GM19452 (cell line): Measurements from ENCODE around the gene POU2F1.
"Not testable (repeated sequence)": the region's sequence is repeated elsewhere in the genome, so short reads cannot be mapped to it uniquely, and the experiment has no call there.

Experiments used
- ATAC-seq: cut with Tn5 transposase; IDR thresholded peaks from one replicate; pipeline ENCODE4 v1.9.1; 2021; ENCODE audit not compliant: unreplicated experiment

Gene POU2F1

DNA sequence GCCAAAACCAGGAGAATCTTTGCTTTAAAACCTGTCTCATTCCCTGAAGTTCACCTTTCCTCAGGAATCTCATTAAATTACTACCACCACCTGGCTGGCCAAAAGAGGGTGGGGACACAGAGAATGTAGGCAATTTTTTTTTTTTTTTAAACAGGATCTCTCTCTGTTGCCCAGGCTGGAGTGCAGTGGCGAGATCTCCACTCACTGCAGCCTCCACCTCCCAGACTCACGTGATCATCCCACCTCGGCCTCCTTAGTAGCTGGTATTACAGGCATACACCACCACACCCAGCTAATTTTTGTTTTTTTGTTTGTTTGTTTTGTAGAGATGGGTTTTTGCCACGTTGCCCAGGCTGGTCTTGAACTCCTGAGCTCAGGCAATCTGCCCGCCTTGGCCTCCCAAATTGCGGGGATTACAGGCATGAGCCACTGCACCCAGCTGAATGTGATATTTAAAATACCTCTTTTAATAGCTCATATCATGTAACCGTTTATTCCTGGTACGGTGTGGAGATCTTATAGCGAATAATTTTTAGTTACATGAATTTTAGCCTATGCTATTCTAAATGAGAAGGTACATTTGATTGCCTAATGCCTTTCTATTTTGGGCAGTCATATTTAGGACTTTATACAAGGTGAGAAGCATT is 84.5 kb downstream of the POU2F1 start:
- no peak for ATAC-seq

GRCh38 chr1:167305706-167306277 is 85.1 kb downstream of the POU2F1 start:
- no peak for ATAC-seq

DNA sequence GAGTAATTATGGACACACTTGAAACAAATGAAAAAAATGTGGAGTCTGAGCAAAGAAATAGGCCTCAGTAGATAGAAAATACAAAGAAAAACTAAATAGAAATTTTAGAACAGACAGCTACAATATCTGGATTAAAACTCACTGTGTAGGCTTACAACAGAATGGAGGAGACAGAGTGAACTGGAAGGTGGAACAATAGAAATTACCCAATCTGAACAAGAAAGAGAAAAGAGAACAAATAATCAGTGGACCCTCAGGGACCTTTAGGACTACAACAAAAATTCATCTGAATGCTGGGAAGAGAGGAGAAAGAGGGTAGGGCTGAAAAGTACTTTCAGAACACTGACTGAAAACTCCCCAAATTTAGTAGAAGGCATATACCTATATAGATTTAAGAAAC is 90.0 kb downstream of the POU2F1 start:
- no peak for ATAC-seq

DNA sequence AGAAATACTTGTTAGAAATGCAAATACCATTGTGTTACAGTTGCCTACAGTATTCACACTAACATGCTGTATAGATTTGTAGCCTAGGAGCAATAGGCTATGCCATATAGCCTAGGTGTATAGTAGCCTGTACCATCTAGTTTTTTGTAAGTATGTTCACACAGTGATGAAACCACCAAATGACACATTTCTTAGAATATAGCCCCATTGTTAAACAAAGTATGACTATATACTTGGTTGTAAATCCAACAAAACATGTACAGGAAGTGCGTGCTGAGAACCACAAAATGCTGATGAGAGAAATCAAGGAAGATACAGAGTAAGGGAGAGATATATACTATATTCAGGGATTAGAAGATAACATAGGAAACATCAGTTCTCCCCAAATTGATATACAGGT is 92.2 kb downstream of the POU2F1 start:
- no peak for ATAC-seq

- no peak for ATAC-seq
These were observed 94.0 kb downstream of the POU2F1 start for GRCh38 chr1:167314671-167315070.

GRCh38 chr1:167317463-167317862 is 96.8 kb downstream of the POU2F1 start:
- ATAC-seq, result no peak

DNA sequence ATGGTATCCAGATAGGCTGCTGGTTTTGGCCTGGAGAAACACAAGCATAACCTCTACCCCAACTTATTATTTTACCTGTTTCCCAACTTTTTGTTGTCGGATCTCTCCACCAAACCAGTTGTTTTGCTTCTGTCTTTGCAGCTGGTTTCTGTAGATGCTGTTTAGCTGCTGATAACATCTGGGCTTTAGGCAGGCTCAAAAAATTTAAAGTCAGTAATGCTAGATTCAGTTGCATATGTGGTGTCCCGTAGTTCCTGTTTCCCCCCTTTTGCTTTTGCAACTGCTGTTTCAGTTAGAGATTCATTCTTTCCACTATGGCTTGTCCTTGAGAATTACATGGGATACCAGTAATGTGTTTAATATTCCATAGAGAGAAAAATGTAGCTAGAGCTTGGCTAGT is 98.5 kb downstream of the POU2F1 start:
- ATAC-seq, result not testable (repeated sequence)

DNA sequence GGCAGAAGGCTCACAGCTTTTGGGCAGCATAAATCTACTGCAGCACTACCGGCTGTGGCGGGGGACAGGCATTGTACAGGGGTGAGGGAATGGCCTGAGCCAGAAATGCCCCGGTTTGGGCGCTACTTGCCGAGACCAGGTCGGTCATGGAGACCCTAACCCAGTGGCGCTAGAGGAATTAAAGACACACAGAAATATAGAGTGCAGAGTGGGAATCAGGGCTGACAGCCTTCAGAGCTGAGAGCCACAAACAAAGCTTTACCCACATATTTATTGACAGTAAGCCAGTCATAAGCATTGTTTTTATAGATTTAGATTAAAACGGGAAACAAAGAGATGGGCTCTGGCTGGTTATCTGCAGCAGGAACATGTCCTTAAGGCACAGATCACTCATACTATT is 101.8 kb downstream of the POU2F1 start:
- no peak for ATAC-seq

GRCh38 chr1:167325151-167325550 is 104.5 kb downstream of the POU2F1 start:
- no peak for ATAC-seq

- ATAC-seq, result peak; percentile 2
These were observed 107.7 kb downstream of the POU2F1 start for GRCh38 chr1:167328306-167328815.

GRCh38 chr1:167328816-167329483 is 108.3 kb downstream of the POU2F1 start:
- peak; percentile 76 for ATAC-seq

- no peak for ATAC-seq
These were observed 110.1 kb downstream of the POU2F1 start for GRCh38 chr1:167330601-167331293.

- no peak for ATAC-seq
These were observed 111.0 kb downstream of the POU2F1 start for GRCh38 chr1:167331650-167332049.

DNA sequence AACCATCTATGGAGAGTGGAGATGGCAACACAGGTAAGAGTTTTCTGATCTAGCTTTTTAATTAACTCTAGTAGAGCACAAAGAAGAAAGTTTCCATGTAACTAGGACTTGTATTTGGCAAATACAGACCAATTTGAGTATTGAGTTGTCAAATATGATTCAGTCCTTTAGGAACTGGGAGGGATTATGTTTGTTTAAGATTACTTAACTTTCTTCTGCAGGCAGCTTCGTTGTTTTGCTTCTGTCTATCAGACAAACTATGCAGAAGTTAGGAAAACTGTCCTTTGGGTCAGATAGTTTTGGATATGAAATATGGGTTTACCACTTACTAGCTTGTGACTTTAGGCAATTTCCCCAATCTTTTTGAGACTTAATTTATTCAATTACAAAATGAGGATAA is 111.8 kb downstream of the POU2F1 start:
- ATAC-seq, result no peak

- no peak for ATAC-seq
These were observed 112.4 kb downstream of the POU2F1 start for GRCh38 chr1:167333124-167333523.

GRCh38 chr1:167333703-167334102 is 113.0 kb downstream of the POU2F1 start:
- no peak for ATAC-seq

DNA sequence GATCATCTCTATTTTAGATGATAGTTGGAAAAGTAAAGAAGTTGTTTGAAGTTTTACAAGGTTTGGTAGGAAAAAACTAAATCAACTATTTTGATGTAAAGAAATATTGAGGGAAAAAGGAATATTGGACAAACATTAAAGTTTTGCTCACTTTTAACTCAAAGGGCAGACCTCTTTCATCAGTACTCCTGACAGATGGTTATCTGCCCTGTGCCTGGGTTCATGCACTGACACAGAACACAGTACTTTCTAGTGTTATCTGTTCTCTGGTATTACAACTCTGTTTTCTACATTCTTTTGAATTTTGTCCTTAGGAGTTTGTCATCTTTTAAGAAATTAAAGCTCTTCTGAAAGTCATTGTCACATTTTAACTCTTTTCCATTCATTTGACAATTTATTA is 118.7 kb downstream of the POU2F1 start:
- ATAC-seq, result no peak

- peak; percentile 55 for ATAC-seq
These were observed 122.2 kb downstream of the POU2F1 start for GRCh38 chr1:167342846-167343245.

GRCh38 chr1:167344112-167344511 is 123.4 kb downstream of the POU2F1 start:
- ATAC-seq, result no peak

DNA sequence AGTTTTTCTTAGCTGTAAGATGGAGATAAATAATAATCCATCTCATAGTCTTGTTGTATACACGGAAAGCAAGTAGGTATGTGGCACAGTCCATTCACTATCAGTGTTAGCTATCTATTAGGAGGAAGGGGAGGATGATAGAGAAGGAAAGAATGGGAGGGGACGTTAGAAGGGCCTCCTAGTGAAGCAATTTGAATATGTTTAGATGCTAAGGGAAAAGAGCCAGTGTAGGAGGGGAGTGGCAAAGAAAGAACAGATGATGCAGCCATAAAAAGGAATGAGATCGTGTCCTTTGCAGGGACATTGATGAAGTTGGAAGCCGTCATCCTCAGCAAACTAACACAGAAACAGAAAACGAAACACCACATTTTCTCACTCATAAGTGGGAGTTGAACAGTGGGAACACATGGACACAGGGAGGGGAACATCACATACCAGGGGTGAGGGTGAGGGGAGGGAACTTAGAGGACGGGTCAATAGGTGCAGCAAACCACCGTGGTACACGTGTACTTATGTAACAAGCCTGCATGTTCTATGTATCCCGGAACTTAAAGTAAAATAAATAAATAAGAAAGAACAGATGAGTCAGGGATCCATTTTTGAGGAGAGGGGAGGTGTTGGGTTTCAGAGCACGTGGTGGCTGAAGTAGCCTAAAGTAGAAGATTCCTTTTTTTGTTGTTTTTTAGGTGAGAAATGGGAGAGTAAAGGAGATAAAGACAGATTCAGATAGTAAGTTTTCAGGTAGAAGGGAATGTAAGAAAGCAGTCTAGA is 124.1 kb downstream of the POU2F1 start:
- ATAC-seq, result no peak

DNA sequence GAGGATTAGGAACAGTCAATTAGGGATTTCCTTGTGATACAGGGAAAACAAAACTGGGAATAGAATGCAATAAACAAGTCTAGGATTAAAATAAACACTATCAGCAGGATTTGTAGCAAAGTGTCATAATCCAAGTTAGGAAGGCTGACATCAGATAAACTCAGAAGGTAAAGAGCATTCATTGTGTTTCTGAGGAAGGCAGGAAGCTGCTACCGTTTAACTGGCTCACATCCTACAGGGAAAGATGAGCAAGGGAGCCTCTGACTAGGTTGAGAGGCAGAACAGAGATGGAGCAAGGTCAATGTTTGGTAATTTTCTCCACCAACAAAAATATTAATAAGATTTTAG is 124.7 kb downstream of the POU2F1 start:
- no peak for ATAC-seq
